Measurements from ENCODE around the gene MIPOL1.
"Not testable (repeated sequence)": the region's sequence is repeated elsewhere in the genome, so short reads cannot be mapped to it uniquely, and the experiment has no call there.

MIPOL1 gene

DNA sequence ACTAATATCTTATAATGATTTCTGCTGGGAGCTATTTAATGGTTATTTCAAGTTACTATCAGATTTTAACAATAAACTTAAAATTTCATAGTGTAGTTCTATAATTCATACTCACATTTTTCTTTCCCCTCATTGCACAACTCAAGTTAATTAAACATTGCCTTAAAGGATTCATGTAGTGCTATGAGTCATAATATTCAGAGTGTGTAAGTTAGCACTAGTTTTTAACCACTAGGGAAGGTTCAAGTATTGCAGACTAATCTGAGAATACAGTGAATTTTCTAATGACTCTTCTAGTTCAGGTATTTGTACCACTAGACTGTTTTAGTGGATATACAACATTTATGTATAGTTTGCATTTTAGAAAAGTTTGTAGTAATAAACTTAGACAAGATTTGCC lies 347.4 kb downstream of the MIPOL1 start:
- DNase-seq (ENCODE audit: low read depth in 2 of 2): no peak

DNA sequence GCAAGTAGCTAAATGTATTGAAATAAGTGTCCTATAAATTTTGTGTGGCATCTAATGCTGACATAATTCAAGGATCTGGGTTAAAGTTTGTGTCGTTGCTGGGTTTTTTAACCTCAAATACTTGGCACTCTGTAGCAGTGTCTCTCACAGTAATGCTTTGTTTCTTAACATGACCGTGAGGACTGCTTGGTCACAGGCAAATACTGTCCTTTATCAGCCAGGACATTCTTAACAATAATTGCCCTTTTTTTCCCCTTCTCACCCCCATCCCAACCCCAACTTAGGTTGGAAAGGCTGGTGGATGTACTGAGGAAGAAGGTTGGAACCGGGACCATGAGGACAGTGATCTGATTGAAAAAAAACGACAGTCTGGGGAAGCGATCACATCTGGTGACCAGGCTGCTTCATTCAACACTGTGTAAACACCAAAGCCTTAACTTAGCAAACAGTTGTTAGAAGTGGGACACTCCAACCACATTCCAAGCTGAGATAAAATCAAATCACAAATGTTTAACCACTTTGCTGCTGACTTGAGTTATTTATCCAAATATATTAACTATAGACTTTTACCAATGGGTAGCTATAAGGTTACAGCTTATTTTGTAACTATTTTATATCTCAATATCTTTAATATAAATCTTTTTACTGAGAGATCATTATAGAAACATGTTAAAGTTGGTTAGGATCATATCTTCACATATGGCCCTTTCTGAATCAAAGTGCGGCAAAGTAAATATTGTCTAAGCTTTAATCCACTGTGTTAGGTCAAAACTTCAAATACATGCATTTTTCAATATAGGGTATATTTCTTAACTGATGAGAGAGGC lies 349.1 kb downstream of the MIPOL1 start:
- DNase-seq (ENCODE audit: low read depth in 2 of 2): no peak

DNA sequence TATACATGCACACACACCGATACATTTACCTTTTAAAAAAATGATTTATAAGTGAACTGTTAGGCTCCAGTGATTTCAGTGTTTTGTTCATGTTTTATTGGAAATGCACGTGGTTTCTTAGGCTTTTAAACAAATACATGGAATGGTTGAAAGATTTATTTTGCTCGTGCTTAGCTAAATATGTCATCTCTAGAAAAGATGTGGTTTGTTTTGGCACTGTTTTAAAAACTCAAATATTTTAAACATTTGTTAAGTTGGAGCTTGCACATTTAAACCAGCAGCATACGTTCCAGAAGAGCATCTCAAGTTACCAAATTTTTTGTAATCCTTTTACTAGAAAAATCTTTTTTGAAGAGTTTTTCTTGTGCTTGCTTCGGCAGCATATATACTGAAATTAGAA lies 352.8 kb downstream of the MIPOL1 start:
- DNase-seq (ENCODE audit: low read depth in 2 of 2): no peak

DNA sequence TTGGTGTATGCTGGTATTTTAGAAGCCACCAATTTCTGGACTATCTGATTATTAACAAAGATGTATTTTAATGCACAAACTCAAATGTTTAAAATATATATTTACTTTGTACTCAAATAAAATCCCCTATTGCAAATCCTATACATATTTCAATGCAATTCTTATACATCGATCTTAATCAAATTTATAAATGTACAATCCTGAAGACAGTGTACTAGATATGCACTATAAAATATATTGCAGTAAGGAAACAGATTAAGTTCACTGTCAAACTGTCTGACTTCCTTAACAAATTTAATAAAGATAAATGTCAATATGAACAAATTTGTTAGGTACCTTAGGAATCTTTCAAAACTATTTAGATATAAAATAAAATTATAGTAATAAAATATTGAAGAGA lies 353.4 kb downstream of the MIPOL1 start:
- DNase-seq (ENCODE audit: low read depth in 2 of 2): no peak

DNA sequence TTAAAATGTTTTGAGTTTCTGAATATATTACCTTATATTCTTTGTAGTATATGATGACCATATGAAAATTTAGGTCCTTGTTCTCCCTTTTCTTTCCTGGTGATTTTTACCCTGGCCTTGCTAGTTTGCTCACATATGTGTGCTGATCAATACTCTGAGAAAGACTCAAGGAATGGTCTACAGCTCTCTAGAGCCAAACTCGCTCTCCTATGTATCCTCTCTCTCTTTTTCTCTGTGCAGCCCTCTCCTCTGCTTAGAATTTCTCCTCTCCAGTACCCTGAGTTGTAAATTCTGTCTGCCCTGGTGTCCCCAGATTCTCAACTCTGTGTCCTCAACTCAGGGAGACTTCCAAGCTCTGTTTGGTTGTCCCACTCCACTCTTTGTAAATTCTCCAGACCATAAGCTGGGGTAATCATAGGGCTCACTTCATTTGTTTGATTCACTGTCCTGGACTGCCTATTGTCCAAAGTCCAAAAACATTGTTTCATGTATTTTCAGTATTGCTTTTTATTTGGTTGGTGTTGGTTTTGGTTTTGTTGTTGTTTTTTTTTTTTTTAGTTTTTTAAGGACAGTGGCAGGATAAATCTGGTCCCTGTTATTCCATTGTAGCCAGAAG lies 356.3 kb downstream of the MIPOL1 start:
- DNase-seq (ENCODE audit: low read depth in 2 of 2): no peak

DNA sequence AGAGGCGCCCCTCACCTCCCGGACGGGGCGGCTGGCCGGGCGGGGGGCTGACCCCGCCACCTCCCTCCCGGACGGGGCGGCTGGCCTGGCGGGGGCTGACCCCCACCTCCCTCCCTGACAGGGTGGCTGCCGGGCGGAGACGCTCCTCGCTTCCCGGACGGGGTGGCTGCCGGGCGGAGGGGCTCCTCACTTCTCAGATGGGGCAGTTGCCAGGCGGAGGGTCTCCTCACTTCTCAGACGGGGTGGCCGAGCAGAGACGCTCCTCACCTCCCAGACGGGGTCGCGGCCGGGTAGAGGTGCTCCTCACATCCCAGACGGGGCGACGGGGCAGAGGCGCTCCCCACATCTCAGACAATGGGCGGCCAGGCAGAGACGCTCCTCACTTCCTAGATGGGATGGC lies 357.9 kb downstream of the MIPOL1 start:
- not testable (repeated sequence) for DNase-seq (ENCODE audit: low read depth in 2 of 2)

DNA sequence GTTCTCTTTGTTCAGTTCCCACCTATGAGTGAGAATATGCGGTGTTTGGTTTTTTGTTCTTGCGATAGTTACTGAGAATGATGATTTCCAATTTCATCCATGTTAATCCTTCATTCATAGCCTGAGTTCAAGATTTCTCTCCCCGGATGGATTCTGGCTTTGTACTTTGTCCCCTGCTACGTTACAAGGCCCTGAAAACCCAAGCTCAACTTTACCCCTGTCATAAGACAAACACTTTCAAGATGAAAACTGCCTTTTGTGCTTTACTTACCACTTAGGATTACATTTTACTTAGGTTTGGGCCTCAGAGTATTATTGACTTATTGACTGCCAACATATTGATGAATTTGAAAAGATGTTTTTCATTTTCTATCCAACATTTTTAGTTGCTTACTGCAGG lies 361.0 kb downstream of the MIPOL1 start:
- DNase-seq (ENCODE audit: low read depth in 2 of 2): no peak

DNA sequence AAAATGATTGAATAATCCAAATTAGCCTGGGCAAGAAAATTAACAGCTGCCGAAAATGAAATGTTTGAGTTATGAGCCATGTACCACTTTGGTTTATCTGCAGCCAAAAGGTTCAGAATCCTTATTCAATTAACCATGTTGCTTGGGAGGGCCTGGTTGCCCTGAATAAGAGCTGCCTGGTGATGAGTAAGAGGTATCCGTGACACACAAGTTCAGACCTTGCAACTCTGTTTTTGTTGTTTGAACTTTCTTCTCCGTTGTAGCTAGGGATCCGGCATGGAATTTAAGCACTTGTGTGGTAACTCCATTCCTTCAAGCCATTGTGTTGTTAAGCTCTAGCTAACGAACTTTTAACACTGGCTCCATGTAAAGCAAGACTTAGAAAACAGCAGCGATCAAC lies 361.6 kb downstream of the MIPOL1 start:
- no peak for DNase-seq (ENCODE audit: low read depth in 2 of 2)

DNA sequence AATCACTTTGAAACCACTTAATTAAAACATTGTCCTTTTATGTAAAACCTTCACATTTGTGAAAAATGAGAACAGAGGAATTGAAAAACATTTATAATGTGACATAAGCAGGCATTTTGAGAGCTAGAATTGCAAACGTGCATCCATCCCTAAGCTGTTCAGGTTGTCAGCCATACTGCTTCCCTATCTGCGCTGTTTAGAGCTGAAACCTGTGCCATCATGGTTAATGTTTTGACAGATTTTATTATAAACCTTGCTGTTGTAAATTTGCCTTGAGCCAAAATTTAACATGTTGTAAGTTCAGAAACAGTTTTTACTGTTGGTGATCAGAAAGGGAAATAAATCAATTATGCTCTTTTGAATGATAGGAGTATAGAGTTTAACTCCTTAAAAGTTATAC lies 365.5 kb downstream of the MIPOL1 start:
- DNase-seq (ENCODE audit: low read depth in 2 of 2): no peak

DNA sequence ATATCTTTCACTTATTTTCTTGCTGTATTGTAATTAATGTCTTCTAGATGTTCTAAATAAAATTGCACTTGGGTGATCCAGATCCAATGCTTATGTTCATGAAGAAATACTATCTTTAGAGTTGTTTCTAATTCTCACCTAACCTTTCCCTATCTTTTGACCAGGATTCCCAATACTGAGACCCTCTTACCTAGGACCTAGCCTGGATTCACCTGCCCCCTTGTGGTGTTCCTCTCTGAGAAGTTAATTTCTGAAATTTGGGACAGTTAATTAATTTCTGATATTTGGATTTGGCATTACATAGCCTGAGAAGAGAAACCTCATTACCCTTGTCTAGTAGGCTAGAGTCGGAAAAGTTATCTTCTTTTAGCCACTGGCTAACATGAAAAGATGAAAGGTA lies 367.8 kb downstream of the MIPOL1 start:
- DNase-seq (ENCODE audit: low read depth in 2 of 2): no peak

DNA sequence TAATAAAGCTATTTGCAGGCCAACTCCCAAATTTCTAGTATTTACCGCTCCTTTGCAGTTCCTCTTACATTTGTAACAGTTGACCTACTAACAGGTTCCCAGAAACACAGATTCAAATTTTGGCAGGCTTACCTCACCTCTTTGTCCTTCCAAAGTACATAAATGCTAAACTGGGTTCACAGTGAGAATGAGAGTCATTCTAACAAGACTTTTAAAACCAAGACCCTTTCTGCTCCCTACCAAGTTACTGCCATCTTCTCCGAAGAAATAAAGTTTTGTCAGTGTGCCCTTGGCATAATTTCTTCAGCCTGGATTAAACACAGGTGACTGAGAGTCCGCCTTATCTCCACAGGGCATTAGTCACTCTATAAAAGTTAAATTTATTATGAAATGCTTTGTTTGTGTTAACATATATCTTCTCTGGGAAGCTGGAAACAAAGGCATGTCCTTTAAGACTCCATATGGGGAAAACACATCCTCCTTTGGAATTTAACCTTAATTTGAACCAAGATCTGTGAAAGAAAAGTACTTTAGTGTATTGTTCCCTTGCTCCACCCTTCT lies 369.2 kb downstream of the MIPOL1 start:
- DNase-seq (ENCODE audit: low read depth in 2 of 2): no peak

DNA sequence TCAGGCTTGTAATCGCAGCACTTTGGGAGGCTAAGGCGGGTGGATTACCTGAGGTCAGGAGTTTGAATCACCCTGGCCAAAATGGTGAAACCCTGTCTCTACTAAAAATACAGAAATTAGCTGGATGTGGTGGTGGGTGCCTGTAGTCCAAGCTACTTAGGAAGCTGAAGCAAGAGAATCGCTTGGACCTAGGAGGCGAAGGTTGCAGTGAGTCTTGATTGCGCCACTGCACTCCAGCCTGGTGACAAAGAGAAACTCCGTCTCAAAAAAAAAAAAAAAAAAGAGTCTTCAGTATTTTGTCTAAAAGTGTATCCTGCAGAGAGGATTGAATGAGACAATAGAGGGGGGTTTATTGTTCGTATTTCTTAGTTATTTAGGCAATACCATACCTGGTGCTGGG lies 372.0 kb downstream of the MIPOL1 start:
- DNase-seq (ENCODE audit: low read depth in 2 of 2): no peak

DNA sequence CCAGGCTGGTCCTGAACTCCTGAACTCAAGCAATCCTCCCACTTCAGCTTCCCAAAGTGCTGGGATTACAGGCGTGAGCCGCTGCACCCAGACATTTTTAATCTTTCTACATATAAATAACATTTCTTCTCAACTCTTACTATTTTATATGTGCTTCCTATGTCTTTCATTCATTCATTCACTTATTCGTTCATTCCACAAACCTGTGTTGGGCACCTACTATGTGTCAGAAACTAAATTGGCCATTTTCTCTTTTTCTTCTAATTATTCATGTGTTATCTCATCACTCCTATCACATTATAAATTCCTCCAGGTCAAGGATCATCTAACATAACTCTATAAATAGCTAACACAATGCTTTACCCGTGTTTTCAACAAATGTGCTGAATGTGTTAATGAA lies 373.7 kb downstream of the MIPOL1 start:
- no peak for DNase-seq (ENCODE audit: low read depth in 2 of 2)

DNA sequence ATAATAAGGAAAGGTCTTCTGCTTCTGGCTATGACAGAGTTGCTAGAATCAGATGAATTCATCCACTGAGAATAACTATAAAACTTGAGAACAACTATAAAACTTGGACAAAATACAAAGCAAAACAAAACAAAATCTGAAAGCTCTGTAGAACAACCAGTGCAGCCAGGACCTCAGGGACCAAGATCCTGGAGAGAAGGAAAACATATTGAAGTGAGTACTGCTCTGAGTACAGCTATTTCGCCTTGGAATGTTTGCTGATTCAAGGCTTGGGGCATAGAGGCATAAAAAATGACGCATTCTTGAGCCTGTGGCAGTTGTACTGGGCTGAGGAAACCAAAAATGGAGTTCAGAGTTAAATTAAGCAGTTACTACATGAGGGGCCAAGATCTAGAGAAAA lies 375.6 kb downstream of the MIPOL1 start:
- DNase-seq (ENCODE audit: low read depth in 2 of 2): no peak

DNA sequence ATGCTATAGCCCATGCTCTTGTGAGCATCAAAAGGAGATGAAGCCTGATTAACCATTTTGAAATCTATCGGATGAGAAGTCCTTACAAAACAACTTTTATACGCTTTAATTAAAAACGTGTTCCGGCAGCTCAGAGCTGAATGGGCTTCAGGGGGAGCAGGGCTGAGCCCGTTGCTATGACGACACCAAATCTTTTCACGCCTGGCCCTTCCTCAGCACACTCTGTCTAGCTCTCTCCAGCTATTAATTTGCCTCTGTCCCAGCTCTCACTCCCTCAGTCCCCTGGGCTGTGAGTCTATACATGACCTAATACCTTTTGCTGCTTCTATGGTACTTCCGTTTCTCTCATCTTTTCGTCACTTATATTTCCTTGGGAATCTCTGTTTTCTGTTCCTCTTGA lies 381.5 kb downstream of the MIPOL1 start:
- DNase-seq (ENCODE audit: low read depth in 2 of 2): no peak

DNA sequence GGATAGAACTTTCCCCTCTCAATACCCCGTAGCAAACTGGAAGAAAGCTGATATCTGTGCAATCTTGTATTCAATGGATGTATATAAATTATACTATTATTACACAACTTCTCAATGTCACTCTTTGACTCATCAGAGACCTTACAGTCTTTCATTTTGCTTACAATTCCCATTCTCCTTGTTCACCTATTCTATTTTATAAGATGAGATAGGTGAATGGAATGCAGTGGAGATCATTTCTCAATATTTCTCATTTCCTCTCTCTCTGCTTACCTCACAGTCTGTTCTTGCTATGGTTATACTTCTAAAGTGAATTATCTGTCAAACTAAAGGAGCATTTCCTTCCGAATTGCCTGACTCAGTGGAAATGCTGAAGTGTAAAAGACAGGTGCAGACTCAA lies 382.4 kb downstream of the MIPOL1 start:
- no peak for DNase-seq (ENCODE audit: low read depth in 2 of 2)

DNA sequence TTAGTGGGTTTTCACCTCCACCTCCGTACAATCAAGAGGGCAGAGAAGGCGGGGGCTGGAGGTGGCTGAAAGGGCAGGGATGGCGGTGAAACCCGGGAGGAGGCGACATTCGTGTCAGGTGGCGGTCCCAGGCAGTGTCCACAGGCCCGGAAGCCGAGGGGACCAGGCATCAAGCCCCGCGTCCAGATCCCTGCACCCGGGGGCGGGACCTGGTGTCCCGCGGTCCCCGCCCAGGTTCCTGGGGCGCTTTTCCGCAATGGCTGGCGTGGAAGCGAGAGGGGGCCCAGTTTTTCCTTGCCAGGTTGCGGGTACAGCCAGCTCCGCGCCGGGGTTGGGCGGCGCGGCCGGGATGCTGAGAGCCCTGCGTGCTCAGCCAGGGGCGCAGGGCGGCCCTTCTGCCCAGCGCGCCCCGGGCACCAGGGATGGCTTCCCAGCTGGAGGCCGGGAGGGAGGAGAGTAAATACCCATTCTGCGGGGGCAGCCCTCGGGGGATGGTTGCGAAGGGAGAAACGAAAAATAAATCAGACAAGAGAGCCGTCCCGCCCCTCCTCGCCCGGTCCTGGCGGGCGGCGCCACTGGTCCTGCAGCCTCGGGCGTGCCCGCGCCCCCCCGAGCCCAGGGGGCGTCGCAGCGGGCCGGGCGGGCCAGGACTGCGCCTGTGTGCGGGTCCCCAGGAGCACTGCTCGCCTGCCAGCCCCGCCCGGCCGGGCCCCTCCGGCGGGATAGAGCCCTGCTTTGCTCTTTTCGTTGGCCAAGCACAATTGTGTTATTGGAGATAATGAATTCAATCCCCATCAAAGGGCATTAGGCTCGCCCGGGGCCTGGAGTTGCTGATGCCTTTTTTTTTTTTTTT lies 385.8 kb downstream of the MIPOL1 start:
- DNase-seq (ENCODE audit: low read depth in 2 of 2): no peak

DNA sequence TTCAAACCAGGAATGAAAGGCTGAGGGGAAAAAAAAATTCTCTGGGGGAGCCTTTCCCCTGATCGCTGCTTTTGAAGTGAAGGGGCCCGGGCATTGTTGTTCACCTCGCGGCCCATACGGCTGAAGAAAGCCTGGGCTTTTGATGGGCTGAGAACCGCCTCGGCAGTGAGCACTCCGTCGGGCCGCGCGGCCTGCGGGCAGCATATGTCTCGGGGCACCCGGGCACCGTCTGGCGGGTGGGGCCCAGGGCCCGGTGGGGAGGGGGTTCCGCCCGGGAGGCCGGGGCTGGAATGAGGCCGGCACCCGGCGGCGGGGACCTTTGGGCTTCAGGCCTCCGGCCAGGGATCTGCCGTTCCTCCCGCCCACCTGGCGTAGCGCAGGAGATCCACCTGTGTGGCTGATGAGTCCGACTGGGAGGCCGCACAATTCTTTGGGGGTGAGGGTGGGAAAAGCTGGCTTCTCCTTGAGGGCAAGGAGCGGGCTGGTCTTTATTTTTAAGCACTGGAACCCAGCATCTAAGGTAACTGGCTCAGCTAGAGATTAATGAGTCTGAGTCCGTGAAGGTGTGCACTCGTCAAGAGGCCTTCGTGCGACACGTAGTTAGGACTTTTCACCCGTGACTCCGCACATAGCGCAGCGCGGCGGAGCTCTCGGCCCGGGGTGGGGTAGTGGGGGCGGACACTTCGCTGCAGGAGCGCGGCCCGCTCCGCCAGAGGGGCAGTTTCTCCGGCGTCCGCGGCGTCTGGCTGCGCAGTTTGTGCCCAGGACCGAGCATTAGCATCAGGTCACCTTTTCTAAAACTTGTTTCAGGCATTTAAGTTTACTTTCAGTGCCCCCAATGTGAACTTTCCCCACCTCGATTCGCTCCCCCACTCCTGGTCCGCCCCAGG lies 386.7 kb downstream of the MIPOL1 start:
- no peak for DNase-seq (ENCODE audit: low read depth in 2 of 2)

DNA sequence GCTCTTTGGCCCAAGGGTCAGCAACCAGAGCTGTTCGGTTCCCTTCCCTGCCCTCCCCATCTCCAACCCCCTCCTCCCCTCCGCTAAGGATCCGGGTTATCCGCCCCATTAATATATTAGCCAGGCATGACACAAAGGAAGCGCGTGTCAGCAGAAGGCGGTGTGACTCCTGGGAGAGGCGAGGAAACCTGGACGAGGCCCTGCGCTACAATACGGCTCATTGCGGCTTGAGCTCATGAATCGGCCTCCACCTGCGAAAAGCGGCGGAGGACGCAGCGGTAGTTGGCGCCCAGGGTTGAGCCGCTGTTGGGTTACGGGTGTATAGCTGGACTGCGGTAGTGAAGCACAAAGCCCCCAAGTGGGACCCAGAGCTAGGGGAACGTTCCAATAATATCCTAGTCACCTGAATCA lies 387.4 kb downstream of the MIPOL1 start:
- DNase-seq (ENCODE audit: low read depth in 2 of 2): no peak

DNA sequence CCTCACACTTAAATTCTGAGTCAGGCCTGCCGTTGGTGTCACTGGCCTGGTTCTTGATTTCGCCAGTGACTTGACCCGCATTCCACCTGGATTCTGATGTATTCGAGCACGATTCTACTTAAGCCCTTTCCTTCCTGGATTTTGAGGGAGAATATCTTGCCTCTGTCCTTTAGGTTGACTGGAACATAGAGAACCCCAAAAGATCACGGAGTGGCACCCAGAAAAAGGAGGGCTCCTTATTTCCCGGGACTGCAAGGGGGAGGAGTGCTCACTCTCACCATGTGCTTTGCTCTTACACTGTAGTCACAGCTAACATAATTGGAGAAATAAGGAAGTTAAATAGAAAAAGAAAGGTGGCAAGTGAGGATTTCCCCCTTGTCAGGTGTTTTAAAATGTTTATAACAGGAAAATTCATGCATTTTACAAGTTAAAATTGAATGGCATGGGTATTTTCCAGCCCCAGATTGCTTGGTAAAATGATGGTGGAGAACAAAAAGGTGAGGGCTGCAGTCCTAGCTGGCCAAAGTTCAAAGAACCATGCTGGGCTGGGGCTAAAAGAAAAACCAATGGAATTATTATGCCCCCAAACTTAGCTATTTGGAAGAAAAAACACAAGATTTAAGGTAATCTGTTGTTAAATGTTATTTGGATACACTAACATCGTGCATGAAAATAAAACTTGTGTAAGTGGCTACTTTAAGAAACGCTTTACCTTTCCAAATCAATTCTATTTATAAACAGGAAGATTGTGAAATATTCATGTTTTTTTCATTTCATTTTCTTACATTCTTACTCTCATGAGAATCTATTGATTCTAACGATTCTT lies 388.4 kb downstream of the MIPOL1 start:
- no peak for DNase-seq (ENCODE audit: low read depth in 2 of 2)

DNA sequence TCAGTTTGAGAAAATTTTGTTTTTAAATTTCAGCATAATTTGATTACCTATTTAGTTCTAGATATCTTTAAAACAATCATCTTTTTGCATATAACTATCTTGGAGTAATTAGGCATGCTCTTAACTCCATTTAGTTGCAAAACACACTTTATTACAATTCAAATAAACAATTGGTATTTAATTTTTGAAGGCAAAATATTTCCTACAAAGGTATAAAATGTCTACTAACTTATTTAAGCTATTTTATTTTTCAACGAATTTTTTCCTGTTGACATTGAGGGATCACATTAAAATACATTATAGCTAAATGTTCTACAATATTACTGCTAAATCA lies 389.0 kb downstream of the MIPOL1 start:
- no peak for DNase-seq (ENCODE audit: low read depth in 2 of 2)

All from activated CD8-positive, alpha-beta memory T cell treated with anti-CD3 and anti-CD28 coated beads for 4 hours (primary cell).